SK-MEL-5 (cell line): Measurements from ENCODE around the gene PROM1. TPM values are rescaled to one million over a fixed set of nuclear protein-coding genes. Genes with fewer than 3 reads are reported as not detected.
A peak's percentile ranks its signal among the peaks of the same experiment; 100 is the strongest.

Experiments
- DNase-seq: peaks from one replicate; pipeline ENCODE4 v3.0.0-alpha.2; 2016; ENCODE audit warnings: low read depth, low spot score
- in situ Hi-C: cut with HindIII; loops from 2 replicates; pipeline ENCODE4 v1.10.0; 2016; ENCODE audit warnings: low sequenced_read_pairs, high pct_unique_total_duplicates, low pct_unique_long_range_greater_than_20kb
- total RNA-seq: library from RNA; depleted of rRNA; stranded (reverse); fragments of >200 nt; shearing (Covaris generic); gene quantifications from 2 replicates; pipeline ENCODE4 v1.2.3, GENCODE V29; 2014

The PROM1 gene
- total RNA-seq, 1 experiment from 2014 or later: 3.1 TPM

DNA sequence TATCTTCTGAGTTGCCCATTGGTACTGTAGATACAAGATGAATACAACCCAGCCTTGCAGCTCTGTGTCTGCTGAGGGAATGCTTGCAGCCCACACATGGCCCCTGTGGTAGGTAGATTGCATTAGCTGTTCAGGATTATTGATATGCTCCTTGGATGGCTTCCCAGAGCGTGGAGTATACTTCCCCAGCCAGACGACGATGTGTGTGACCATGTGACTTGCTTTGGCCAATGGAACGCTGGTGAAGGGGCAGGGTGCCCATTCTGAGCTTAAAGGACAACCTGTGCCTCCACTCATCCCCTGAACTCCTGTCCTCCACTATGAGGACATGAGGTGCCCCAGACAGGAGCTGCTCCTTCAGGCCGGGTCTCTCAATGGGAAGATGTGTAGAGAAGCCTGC, 96.9 kb downstream of the PROM1 start:
- in situ Hi-C loops: no loop called here
- DNase-seq: no peak

- DNase-seq: no peak
- in situ Hi-C loops: no loop called here
Observed at GRCh38 chr4:15983610-15984009, 100.2 kb downstream of the PROM1 start.

DNA sequence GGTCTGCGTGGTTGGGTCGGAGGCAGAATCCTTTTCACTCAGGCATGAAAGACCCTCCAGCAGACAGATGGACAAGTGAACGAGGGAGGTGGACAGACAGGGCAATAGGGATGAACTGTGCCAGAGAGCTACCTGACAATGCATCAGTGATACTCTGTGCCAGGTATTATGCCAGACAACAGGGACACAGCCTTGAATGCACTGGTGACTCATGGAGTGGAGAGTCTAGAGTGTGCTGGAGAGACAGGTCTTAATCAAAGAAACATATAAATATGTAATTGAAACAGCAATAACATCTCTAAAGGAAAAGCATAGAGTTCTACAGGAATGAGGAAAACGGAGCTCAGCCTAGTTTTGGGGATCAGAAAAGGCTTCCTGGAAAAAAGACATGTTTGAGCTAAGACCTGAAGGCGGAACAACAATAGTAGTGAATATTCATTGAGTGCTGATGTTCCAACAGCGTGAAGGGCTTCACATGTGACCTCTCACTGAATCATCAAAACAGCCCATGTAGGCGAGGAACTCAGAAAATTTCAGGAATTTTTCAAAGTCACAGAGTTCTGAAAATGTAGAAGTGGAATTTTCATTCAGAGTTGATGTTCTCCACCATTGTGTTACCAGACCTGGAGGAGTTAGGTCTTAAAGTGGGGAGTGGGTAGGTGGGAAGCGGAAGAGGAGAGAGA, 100.8 kb downstream of the PROM1 start:
- no peak for DNase-seq

DNA sequence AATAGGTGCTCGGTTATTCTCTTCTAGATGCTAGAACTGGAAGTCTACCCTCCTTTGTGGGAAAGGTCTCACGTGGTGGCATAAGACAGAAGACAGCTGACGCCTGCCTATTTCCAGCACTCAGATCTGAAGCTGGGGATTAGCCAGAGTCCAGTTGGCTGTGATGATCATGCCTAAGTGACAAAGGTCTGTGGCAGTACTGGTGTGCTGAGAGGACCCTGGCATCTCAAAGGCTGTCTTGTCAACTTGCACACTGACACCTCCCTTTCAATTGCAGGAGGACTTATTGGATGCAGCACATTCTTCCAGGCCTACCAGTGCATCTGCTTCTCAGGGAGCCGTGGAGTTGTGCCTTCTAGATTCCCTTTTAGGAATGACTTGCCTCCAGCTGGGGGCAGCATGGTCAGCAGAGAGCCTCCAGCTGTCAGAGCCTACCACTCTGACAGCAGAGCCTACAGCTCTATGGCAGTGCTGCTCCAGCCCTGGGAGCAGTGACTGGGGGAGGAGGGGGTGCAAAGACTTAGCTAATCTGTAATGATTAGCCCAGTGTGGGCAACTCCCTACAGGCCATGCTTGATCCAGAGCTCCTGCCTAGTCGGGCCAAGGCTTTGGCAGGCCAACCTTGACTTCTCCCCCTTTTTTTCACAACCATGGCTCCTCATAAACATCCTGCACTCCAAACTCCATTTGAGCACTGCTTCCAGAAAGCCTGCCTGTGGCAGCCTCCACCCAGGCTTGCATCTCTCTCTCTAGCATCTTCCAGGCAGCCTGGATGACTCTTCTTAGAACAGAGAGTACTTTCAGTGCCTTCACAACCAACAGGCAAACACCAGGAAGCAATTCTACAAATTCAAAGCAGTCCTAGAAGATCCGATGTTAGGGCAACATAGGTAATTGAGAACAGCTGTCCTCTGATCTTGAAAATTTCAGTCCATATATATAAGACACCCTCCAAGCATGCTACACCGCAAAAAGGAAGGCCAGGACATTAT, 107.1 kb downstream of the PROM1 start:
- DNase-seq: peak; percentile 44
- in situ Hi-C loops: no loop called here

More for the DNA sequence above, 100.8 kb downstream of the PROM1 start:
- in situ Hi-C loops: no loop called here

- DNase-seq: no peak
- in situ Hi-C loops: no loop called here
Observed at GRCh38 chr4:15971068-15971801, 112.6 kb downstream of the PROM1 start.

DNA sequence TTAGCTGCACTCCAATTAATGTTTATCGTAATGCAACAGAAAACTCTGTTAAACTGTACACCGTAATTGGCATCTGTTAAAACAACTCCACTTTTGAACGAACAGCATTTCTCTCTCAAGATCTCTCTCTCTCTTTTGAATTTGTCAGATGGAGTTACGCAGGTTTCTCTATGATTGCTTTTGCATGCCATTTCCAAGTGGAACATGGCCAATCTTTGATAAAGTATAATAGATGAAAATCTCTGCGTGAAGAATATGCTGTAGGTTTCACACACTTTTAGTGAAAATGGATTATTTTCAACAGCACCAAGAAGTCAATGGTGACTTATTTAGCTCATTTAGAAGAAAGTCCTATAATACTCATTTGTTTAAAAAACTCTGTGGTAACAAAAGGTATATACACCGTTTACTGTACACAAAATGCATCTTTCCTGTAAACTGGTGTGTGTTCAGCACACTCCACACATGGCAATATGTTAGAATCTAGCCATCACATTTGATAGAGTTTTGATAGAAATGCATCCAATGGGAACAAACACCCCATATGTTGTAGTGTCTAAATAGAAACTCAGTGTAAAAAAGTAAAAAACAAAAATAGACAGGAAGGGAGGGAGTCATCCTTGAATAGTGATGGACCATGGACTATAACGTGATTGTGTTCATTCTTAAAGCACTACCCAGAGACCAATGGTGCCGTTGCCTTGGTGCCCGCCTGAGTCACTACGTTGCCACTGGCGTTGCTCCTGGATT, 115.1 kb downstream of the PROM1 start:
- DNase-seq: no peak
- in situ Hi-C loops: no loop called here

DNA sequence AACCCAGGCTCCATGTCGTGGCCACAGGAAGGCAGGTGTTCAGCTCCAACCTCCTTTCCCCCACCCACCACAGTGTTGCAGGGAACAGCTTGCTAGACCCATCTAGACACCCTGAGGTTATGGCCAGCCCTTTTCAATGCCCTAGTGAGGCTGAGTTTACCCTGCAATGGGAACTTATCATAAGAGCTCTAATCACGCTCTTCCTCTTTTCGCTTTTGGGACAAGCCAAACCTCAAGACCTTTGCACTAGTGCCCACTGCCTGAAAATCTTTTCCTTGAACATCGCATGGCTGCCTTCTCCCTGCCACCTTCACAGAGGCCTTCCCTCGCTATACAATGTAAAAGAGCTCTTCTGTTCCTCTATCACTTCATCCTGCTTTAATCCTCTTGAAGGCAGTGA, 118.5 kb downstream of the PROM1 start:
- no peak for DNase-seq
- in situ Hi-C loops: no loop called here

DNA sequence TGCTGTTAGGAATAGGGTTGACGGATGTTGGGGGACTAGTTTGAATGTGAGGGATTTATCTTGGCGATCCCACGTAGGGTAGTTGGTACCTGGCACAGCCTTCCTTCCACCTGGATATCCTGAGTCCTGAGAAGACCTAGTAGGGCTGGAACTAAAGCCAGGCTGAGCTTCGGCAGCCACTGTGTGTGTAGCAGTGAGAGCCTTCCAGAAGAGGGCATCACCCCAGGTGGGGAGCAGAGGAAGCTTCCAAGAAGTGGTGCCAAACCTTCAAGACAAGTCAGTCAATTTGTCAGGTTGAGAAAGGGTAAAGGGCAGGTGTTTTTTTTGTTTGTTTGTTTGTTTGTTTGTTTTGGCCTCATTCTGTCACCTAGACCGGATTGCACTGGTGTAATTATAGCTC, 119.7 kb downstream of the PROM1 start:
- DNase-seq: peak; percentile 24
- in situ Hi-C loops: no loop called here

GRCh38 chr4:15963576-15963975, 120.2 kb downstream of the PROM1 start:
- DNase-seq: no peak
- in situ Hi-C loops: no loop called here

GRCh38 chr4:15963001-15963451, 120.8 kb downstream of the PROM1 start, which contains the start of gene FGFBP2:
FGFBP2 (minus strand) TSS chr4:15963175; CDS start chr4:15963129, 46 bp downstream.
- in situ Hi-C loops: no loop called here
- peak; percentile 91 for DNase-seq

- no peak for DNase-seq
- in situ Hi-C loops: no loop called here
Observed at GRCh38 chr4:15961781-15962510, 121.9 kb downstream of the PROM1 start.

GRCh38 chr4:15958562-15958961, 125.3 kb downstream of the PROM1 start:
- in situ Hi-C loops: no loop called here
- no peak for DNase-seq

GRCh38 chr4:15956179-15956850, 127.5 kb downstream of the PROM1 start:
- DNase-seq: peak; percentile 84
- in situ Hi-C loops: no loop called here

GRCh38 chr4:15955670-15956069, 128.2 kb downstream of the PROM1 start:
- peak; percentile 30 for DNase-seq
- in situ Hi-C loops: no loop called here

GRCh38 chr4:15953625-15954024, 130.2 kb downstream of the PROM1 start:
- DNase-seq: no peak
- in situ Hi-C loops: no loop called here

- DNase-seq: no peak
- in situ Hi-C loops: no loop called here
Observed at GRCh38 chr4:15951781-15952180, 132.0 kb downstream of the PROM1 start.
